Upper lobe of left lung (tissue), 6 donors: ENCODE measurements around the gene CIB4. TPM values are rescaled to one million over a fixed set of nuclear protein-coding genes. Genes with fewer than 3 reads are reported as not detected.

Source experiments
- ATAC-seq, 2 donors: fragments of 200-7000 bp; cut with Tn5 transposase; one replicate each; pipeline ENCODE4 v1.9.1; 2022; ENCODE audit warnings: mild to moderate bottlenecking in 2 of 2, moderate library complexity in 2 of 2; ENCODE audit not compliant: low FRiP score in 2 of 2
- DNase-seq, 2 donors: peaks; one replicate each; pipeline ENCODE4 v3.0.0-alpha.2; 2019 to 2020
- H3K27ac ChIP-seq, 4 donors: fragments of 200-600 bp; sonication (generic); one replicate each; pipeline ENCODE4 v1.5.1; 2016 to 2019
- H3K27me3 ChIP-seq, 4 donors: fragments of 200-600 bp; sonication (generic); one replicate each; pipeline ENCODE4 v1.5.1; 2017 to 2019
- H3K36me3 ChIP-seq, 4 donors: fragments of 200-600 bp; sonication (generic); one replicate each; pipeline ENCODE4 v1.5.1; 2016 to 2019
- H3K4me1 ChIP-seq, 4 donors: fragments of 200-600 bp; sonication (generic); one replicate each; pipeline ENCODE4 v1.5.1; 2018 to 2019
- H3K4me3 ChIP-seq, 4 donors: fragments of 200-600 bp; sonication (generic); one replicate each; pipeline ENCODE4 v1.5.1; 2017 to 2019; ENCODE audit warnings: mild to moderate bottlenecking in 2 of 4, moderate library complexity in 1 of 4
- H3K9me3 ChIP-seq, 4 donors: fragments of 200-600 bp; sonication (generic); one replicate each; pipeline ENCODE4 v1.5.1; 2018 to 2019
- CTCF ChIP-seq, 6 experiments: fragments of 450-650 bp in 4 of 6; fragments of 200-600 bp in 2 of 6; sonication (generic) in 2 of 6; IDR thresholded peaks; one replicate each; pipeline ENCODE4 v1.5.1; 2016 to 2019; ENCODE audit warnings: antibody characterized with exemption in 6 of 6
- EP300 ChIP-seq, 4 donors: sonication (generic); formaldehyde crosslinking; IDR thresholded peaks; one replicate each; pipeline ENCODE4 v1.5.1; 2017; ENCODE audit warnings: antibody characterized with exemption in 4 of 4, control low read depth in 2 of 4
- POLR2A ChIP-seq, 4 donors: fragments of 450-650 bp; IDR thresholded peaks; one replicate each; pipeline ENCODE4 v1.5.1; 2016 to 2017; ENCODE audit warnings: antibody characterized with exemption in 4 of 4, mild to moderate bottlenecking in 2 of 4
- POLR2AphosphoS5 ChIP-seq, 2 donors: sonication (generic); formaldehyde crosslinking; IDR thresholded peaks; one replicate each; pipeline ENCODE4 v1.5.1; 2017; ENCODE audit warnings: antibody characterized with exemption in 2 of 2
- WGBS, 2 donors: methylation state at CpG; one replicate each; pipeline ENCODE4 v1.1.5; 2017 to 2018; 5-methylcytosine and 5-hydroxymethylcytosine counted together
- total RNA-seq, 6 donors: library from RNA; depleted of rRNA in 4 of 6; stranded (reverse); fragments of >200 nt in 4 of 6; gene quantifications; one replicate each; pipeline versions ENCODE4 v1.1.0 to v1.2.1, GENCODE V29; 2016 to 2021
- donor health status: DM: no; HTN: no; CAD: no; lungs with moderate emphysema.
- donor health status: DM: no; HTN: yes; CAD: no; lungs with severe emphysema.

Gene CIB4
- total RNA-seq, 6 donors from 2014 or later = not detected

DNA sequence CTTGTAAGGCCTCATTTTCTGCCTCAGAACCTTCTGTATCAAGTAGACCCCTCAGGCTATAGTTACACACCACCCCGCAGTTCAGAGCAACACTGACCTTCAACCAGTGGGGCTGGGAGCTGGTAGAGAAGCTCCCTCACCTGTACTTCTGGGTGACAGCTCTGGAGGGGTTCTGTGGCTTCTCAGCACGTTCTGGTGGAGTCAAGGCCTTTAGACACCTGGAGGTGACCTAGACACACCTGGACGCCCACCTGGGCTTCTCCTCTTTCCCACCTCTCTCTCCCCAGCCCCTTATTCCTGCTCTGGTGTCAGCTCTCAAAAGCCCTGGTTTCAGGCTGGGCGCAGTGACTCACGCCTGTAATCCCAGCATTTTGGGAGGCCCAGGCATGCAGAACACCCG lies 7.3 kb upstream of the CIB4 start:
- peaks cover 3 to 12% (median 8%) of the 10 kb centered on the region in 4 donors for H3K4me1 ChIP-seq
- no peak for TF ChIP-seq POLR2AphosphoS5 (IDR thresholded peaks at IDR 0.05)
- TF ChIP-seq POLR2A (IDR thresholded peaks at IDR 0.05) = no peak
- TF ChIP-seq CTCF (IDR thresholded peaks at IDR 0.05) = no peak
- TF ChIP-seq EP300 (IDR thresholded peaks at IDR 0.05) = no peak
- DNase-seq = no peak
- H3K9me3 ChIP-seq = no peaks in the 10 kb centered on the region
- WGBS, 2 donors = 66 to 74% methylated on average over 6 of the region's 6 CpGs
- H3K36me3 ChIP-seq = no peaks in the 10 kb centered on the region
- H3K27ac ChIP-seq = no peak overlapping the region
- H3K27me3 ChIP-seq = no peaks in the 10 kb centered on the region
- H3K4me3 ChIP-seq = no peak overlapping the region
- no peak for ATAC-seq

DNA sequence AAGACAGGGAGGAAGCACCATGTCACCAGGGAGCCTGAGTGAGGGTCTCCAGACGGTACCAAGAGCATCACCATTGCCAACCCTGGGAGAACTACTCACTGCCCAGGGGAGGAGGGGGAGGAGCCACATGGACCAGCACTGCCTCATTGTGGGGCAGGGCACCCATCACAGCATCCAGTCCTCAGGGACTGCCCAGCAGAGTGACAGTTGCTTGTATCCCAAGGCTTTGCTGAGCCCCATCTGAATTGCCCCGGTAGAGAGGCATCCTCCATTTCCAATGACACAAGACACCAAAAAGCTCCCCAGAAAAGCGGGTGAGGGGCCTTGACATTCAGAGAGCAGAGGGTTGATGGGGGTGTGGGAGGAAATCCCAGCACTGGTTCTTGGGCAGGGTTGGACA lies 6.8 kb upstream of the CIB4 start:
- WGBS, 2 donors = 81 to 89% methylated on average over 3 of the region's 3 CpGs
- no peak for ATAC-seq
- H3K27ac ChIP-seq = no peak overlapping the region
- no peaks in the 10 kb centered on the region for H3K27me3 ChIP-seq
- H3K4me1 ChIP-seq = peaks cover 0 to 6% (median 3%) of the 10 kb centered on the region in 4 donors
- no peaks in the 10 kb centered on the region for H3K9me3 ChIP-seq
- H3K36me3 ChIP-seq = no peaks in the 10 kb centered on the region
- H3K4me3 ChIP-seq = no peak overlapping the region
- no peak for TF ChIP-seq CTCF (IDR thresholded peaks at IDR 0.05)
- TF ChIP-seq POLR2AphosphoS5 (IDR thresholded peaks at IDR 0.05) = no peak
- no peak for TF ChIP-seq EP300 (IDR thresholded peaks at IDR 0.05)
- TF ChIP-seq POLR2A (IDR thresholded peaks at IDR 0.05) = no peak
- DNase-seq = no peak

DNA sequence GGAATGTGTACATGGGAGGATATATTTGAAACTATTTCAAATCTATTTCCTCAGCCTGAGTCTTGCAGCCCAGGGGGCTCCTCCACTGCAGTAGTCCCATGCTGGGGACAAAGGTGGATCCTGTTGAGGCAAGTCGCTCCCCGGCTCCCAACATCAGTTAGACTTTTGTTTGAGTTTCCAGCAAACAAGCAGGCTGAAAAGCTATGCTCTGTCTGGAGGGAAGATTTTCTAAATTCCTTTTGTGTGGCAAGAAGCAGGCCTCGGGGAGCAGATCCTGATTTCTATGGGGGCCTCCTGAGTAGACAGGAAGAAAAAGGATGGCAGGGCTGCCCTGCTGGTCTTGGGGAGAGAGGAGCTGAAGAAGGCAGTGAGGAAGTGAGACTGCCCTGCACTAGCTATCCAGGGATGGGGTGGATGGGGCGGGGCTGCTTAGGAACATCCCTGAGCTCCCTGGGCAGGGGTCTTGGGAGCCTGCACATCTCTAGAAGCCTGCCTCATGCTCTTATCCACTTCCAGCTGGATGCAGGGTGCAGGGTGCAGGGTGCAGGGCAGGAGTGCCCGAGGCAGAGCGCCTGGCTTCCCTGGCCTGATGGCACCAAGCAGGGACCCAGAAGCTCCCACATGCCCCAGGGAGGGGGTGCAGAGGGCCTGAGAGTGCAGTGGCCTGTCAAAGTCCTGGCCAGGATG lies 6.0 kb upstream of the CIB4 start:
- no peak for ATAC-seq
- Histone ChIP-seq H3K36me3 (no peaks in the 10 kb centered on the region), H3K27ac (no peak overlapping the region), H3K9me3 (no peaks in the 10 kb centered on the region), H3K4me1 (peaks cover 0 to 4% (median 0%) of the 10 kb centered on the region in 4 donors), H3K4me3 (no peak overlapping the region), H3K27me3 (no peaks in the 10 kb centered on the region)
- 80 to 82% methylated on average over 5 to 6 of the region's 6 CpGs for WGBS, 2 donors
- DNase-seq = no peak
- TF ChIP-seq CTCF (IDR thresholded peaks at IDR 0.05) = no peak

DNA sequence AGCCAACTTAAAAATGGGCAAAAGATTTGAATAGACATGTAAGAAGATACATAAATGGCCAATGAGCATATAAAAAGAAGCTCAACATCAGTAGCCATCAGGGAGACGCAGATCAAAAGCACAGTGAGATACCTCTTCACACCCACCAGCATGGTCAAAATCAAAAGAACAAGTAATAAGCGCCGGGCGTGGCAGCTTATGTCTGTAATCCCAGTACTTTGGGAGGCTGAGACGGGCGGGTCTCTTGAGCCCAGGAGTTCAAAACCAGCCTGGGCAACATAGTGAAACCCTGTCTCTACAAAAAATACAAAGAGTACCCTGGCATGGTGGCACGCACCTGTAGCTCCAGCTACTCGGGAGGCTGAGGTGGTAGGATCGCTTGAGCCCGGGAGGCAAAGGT lies 4.6 kb upstream of the CIB4 start:
- no peak for DNase-seq
- ATAC-seq = no peak
- TF ChIP-seq EP300 (IDR thresholded peaks at IDR 0.05) (no peak), POLR2AphosphoS5 (IDR thresholded peaks at IDR 0.05) (no peak), POLR2A (IDR thresholded peaks at IDR 0.05) (no peak), CTCF (IDR thresholded peaks at IDR 0.05) (no peak)
- Histone ChIP-seq H3K9me3 (no peaks in the 10 kb centered on the region), H3K4me1 (peaks cover 0 to 4% (median 2%) of the 10 kb centered on the region in 4 donors), H3K27me3 (no peaks in the 10 kb centered on the region), H3K27ac (no peak overlapping the region), H3K36me3 (no peaks in the 10 kb centered on the region), H3K4me3 (no peak overlapping the region)
- 91 to 92% methylated on average over 10 of the region's 10 CpGs for WGBS, 2 donors

DNA sequence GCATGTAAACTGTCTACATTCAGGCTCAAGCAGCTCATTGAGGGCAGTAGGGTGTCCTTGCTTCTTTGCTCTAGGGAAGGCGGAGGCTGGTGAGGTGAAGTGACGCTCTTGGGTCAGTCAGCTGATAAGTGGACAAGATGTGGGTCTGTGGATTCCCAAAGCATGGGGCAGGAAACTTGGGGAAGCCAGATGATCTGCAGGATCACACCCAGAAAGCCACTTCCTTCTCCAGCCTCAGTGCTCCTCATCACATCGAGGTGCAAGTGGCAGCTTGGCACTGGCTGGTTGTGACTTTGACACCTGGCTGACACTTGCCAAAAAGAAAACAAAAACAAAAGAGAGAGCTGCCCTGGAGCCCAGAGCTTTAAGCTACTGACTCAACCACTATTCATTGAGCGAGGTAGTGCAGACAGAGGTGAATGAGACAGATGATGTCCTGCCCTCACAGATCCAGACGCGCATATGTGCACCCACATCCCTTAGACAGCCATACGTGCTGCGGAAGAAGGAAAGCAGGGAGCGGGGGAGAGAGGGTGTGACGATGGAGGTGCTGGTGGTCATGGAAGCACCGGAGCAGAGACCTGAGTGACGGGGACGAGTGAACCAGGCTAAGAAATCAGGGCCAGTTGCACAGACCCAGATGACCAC lies 3.1 kb upstream of the CIB4 start:
- H3K4me3 ChIP-seq = no peak overlapping the region
- ATAC-seq (no peak), DNase-seq (no peak)
- no peaks in the 10 kb centered on the region for H3K27me3 ChIP-seq
- H3K27ac ChIP-seq = no peak overlapping the region
- H3K9me3 ChIP-seq = no peaks in the 10 kb centered on the region
- TF ChIP-seq POLR2A (IDR thresholded peaks at IDR 0.05) (no peak), EP300 (IDR thresholded peaks at IDR 0.05) (no peak)
- 74 to 77% methylated on average over 13 of the region's 13 CpGs for WGBS, 2 donors
- H3K36me3 ChIP-seq = no peaks in the 10 kb centered on the region
- H3K4me1 ChIP-seq = peaks cover 0 to 10% (median 8%) of the 10 kb centered on the region in 4 donors
